Epithelial cell of proximal tubule (primary cell): ENCODE data around the gene DIO3. TPM values are rescaled to one million over a fixed set of nuclear protein-coding genes. Genes with fewer than 3 reads are reported as not detected.

ENCODE experiments used
- DNase-seq: peaks from one replicate; pipeline ENCODE4 v3.0.0-alpha.2; 2011; ENCODE audit warnings: low read depth
- H3K4me3 ChIP-seq: 2 replicates; pipeline ENCODE4 v1.5.1; 2011; ENCODE audit warnings: low read depth, mild to moderate bottlenecking, low read length
- CTCF ChIP-seq: conservative IDR thresholded peaks from 2 replicates; pipeline ENCODE4 v1.5.1; 2012; ENCODE audit warnings: low read depth, mild to moderate bottlenecking, low read length
- total RNA-seq: library from RNA; depleted of rRNA; stranded (reverse); fragments of >200 nt; gene quantifications from 2 replicates; pipeline ENCODE4 v1.2.3, GENCODE V29; 2015

The DIO3 gene
- total RNA-seq, 1 donor from 2014 or later: not detected

DNA sequence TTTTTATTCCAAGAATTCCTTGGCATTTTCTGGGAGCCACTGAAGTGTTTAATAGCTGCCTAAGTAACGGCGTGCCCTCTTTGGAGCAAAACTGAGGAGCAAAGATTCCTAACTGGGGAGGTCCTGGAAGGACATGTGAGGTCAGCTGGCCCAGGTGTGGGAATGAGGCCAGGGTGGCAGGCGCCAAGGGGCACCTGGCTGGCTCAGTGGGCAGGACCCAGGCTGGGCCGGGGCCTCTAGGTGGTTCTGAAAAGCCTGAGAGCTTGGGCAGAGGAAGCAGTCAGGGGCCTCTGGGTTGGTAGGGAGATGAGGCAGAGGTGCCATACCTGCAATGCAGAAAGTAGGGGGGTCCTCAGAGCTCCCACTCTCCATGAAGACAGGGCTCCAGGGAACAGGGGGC, 27.1 kb upstream of the DIO3 start:
- no peak for DNase-seq
- TF ChIP-seq CTCF: no peak
- H3K4me3 ChIP-seq: no peak overlapping the region

GRCh38 chr14:101535232-101535631, 26.1 kb upstream of the DIO3 start:
- no peak for DNase-seq
- H3K4me3 ChIP-seq: no peak overlapping the region
- TF ChIP-seq CTCF: no peak

GRCh38 chr14:101535701-101536207, 25.5 kb upstream of the DIO3 start:
- no peak for DNase-seq
- TF ChIP-seq CTCF: no peak
- no peak overlapping the region for H3K4me3 ChIP-seq

GRCh38 chr14:101537286-101537685, 24.0 kb upstream of the DIO3 start:
- DNase-seq: no peak
- H3K4me3 ChIP-seq: no peak overlapping the region
- TF ChIP-seq CTCF: no peak

- DNase-seq: no peak
- H3K4me3 ChIP-seq: no peak overlapping the region
- no peak for TF ChIP-seq CTCF
Observed at GRCh38 chr14:101538878-101539277, 22.4 kb upstream of the DIO3 start.

DNA sequence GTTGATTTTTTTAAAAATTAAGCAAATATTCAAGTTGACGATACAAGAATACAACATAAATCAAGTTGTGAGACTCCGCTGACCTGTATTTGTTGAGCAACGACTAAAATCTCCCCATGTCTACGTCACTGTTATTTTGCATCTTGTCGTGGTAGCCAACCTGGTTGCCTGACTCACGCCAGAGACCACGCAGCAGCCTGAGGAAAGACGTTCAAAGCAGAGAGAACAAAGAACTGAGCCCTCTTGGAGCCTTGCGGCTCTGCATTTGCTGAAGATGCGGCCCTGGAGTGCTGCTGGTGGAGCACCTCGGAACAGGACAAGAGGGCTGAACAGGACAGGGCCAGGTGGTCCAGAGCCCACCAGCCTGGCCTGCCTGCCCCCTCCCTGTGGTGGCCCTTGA, 21.4 kb upstream of the DIO3 start:
- H3K4me3 ChIP-seq: no peak overlapping the region
- no peak for DNase-seq
- no peak for TF ChIP-seq CTCF

- no peak overlapping the region for H3K4me3 ChIP-seq
- DNase-seq: no peak
- no peak for TF ChIP-seq CTCF
Observed at GRCh38 chr14:101540481-101541462, 20.5 kb upstream of the DIO3 start.
